ENCODE results near the gene PLA2G2C. TPM values are rescaled to one million over a fixed set of nuclear protein-coding genes. Genes with fewer than 3 reads are reported as not detected.
"Not testable (repeated sequence)": the region's sequence is repeated elsewhere in the genome, so short reads cannot be mapped to it uniquely, and the experiment has no call there.

The PLA2G2C gene
- total RNA-seq (under 1 TPM in 1 of 4 donors, not detected in 3; 0.31 TPM), polyA plus RNA-seq (0.02 TPM)
- long read RNA-seq, donor 1: 0 reads
- long read RNA-seq, donor 2: 0 reads
- long read RNA-seq, donor 3: 0 reads
- long read RNA-seq, donor 4: 0 reads

GRCh38 chr1:20185834-20186782 lies at the start of gene PLA2G2C, which contains the start of gene UBXN10:
PLA2G2C (minus strand) TSS chr1:20186518; CDS start chr1:20177363, 9,155 bp downstream.
UBXN10 (plus strand) TSS chr1:20186096; CDS start chr1:20190562, 4,466 bp downstream.
- Histone ChIP-seq H3K27ac (ENCODE audit: low read length) (peak within 1 kb of the TSS; percentile 57), H3K9me3 (ENCODE audit: control insufficient read depth, low read length) (no peaks in the 10 kb centered on the region), H3K4me3 (ENCODE audit: low read length) (peak within 1 kb of the TSS; percentile 57), H3K27me3 (ENCODE audit: control insufficient read depth, insufficient read depth) (no peaks in the 10 kb centered on the region), H3K4me1 (ENCODE audit: control insufficient read depth, insufficient read depth, low read length) (no peaks in the 10 kb centered on the region)
- ATAC-seq (peak; percentile 72 to 88), DNase-seq (peak; percentile 81 to 89 (median 88))
- 2% methylated on average over 52 of the region's 52 CpGs for WGBS
- intact Hi-C loops (cut with DNase I): no loop called here

GRCh38 chr1:20234788-20235535 lies 48.6 kb upstream of the PLA2G2C start:
- Histone ChIP-seq H3K4me1 (ENCODE audit: control insufficient read depth, insufficient read depth, low read length) (no peaks in the 10 kb centered on the region), H3K27me3 (ENCODE audit: control insufficient read depth, insufficient read depth) (no peaks in the 10 kb centered on the region), H3K27ac (ENCODE audit: low read length) (no peak overlapping the region), H3K9me3 (ENCODE audit: control insufficient read depth, low read length) (no peaks in the 10 kb centered on the region), H3K4me3 (ENCODE audit: low read length) (no peak overlapping the region)
- intact Hi-C loops (cut with DNase I): no loop called here
- ATAC-seq (no peak), DNase-seq (no peak)
- 72% methylated on average over 6 of the region's 6 CpGs for WGBS

- no peak for DNase-seq
- no peak for ATAC-seq
- Histone ChIP-seq H3K27me3 (ENCODE audit: control insufficient read depth, insufficient read depth) (no peaks in the 10 kb centered on the region), H3K4me3 (ENCODE audit: low read length) (no peak overlapping the region), H3K9me3 (ENCODE audit: control insufficient read depth, low read length) (no peaks in the 10 kb centered on the region), H3K4me1 (ENCODE audit: control insufficient read depth, insufficient read depth, low read length) (no peaks in the 10 kb centered on the region), H3K27ac (ENCODE audit: low read length) (no peak overlapping the region)
- intact Hi-C loops (cut with DNase I): no loop called here
- WGBS: 19% methylated on average over 6 of the region's 6 CpGs
Observed at GRCh38 chr1:20233866-20234265, 47.5 kb upstream of the PLA2G2C start.

- H3K4me3 ChIP-seq (ENCODE audit: low read length): no peak overlapping the region
- DNase-seq: no peak
- no peaks in the 10 kb centered on the region for H3K27me3 ChIP-seq (ENCODE audit: control insufficient read depth, insufficient read depth)
- H3K27ac ChIP-seq (ENCODE audit: low read length): no peak overlapping the region
- intact Hi-C loops (cut with DNase I): no loop called here
- no peak for ATAC-seq
- no peaks in the 10 kb centered on the region for H3K4me1 ChIP-seq (ENCODE audit: control insufficient read depth, insufficient read depth, low read length)
- no peaks in the 10 kb centered on the region for H3K9me3 ChIP-seq (ENCODE audit: control insufficient read depth, low read length)
- WGBS: 38% methylated on average over 3 of the region's 3 CpGs
Observed at GRCh38 chr1:20233394-20233793, 47.1 kb upstream of the PLA2G2C start.

GRCh38 chr1:20232564-20232963 lies 46.2 kb upstream of the PLA2G2C start:
- H3K27me3 ChIP-seq (ENCODE audit: control insufficient read depth, insufficient read depth); ATAC-seq; H3K27ac ChIP-seq (ENCODE audit: low read length); DNase-seq; H3K4me3 ChIP-seq (ENCODE audit: low read length); H3K4me1 ChIP-seq (ENCODE audit: control insufficient read depth, insufficient read depth, low read length); H3K9me3 ChIP-seq (ENCODE audit: control insufficient read depth, low read length); intact Hi-C loops (cut with DNase I): not testable (repeated sequence)
- 25% methylated on average over 7 of the region's 7 CpGs for WGBS

- H3K9me3 ChIP-seq (ENCODE audit: control insufficient read depth, low read length): no peaks in the 10 kb centered on the region
- intact Hi-C loops (cut with DNase I): loop anchor here in 1 of 4 donors (10.0 kb wide), 1 partner anchor 136 kb away; no protein-coding TSS in a partner anchor
- H3K27me3 ChIP-seq (ENCODE audit: control insufficient read depth, insufficient read depth): no peaks in the 10 kb centered on the region
- 58% methylated on average over 2 of the region's 2 CpGs for WGBS
- no peak for ATAC-seq
- no peak overlapping the region for H3K27ac ChIP-seq (ENCODE audit: low read length)
- no peak for DNase-seq
- H3K4me1 ChIP-seq (ENCODE audit: control insufficient read depth, insufficient read depth, low read length): no peaks in the 10 kb centered on the region
- no peak overlapping the region for H3K4me3 ChIP-seq (ENCODE audit: low read length)
Observed at GRCh38 chr1:20229171-20229570, 42.9 kb upstream of the PLA2G2C start.

- Histone ChIP-seq H3K9me3 (ENCODE audit: control insufficient read depth, low read length) (no peaks in the 10 kb centered on the region), H3K4me3 (ENCODE audit: low read length) (no peak overlapping the region), H3K27me3 (ENCODE audit: control insufficient read depth, insufficient read depth) (no peaks in the 10 kb centered on the region), H3K4me1 (ENCODE audit: control insufficient read depth, insufficient read depth, low read length) (no peaks in the 10 kb centered on the region), H3K27ac (ENCODE audit: low read length) (no peak overlapping the region)
- intact Hi-C loops (cut with DNase I): loop anchor here in 1 of 4 donors (10.0 kb wide), 1 partner anchor 136 kb away; no protein-coding TSS in a partner anchor
- WGBS: 76% methylated on average over 11 of the region's 11 CpGs
- ATAC-seq (peak in 1 of 2 donors; percentile 29), DNase-seq (no peak)
Observed at GRCh38 chr1:20228314-20228825, 42.1 kb upstream of the PLA2G2C start.

GRCh38 chr1:20227704-20228103 lies 41.4 kb upstream of the PLA2G2C start:
- Histone ChIP-seq H3K9me3 (ENCODE audit: control insufficient read depth, low read length) (no peaks in the 10 kb centered on the region), H3K4me3 (ENCODE audit: low read length) (no peak overlapping the region), H3K4me1 (ENCODE audit: control insufficient read depth, insufficient read depth, low read length) (no peaks in the 10 kb centered on the region), H3K27ac (ENCODE audit: low read length) (no peak overlapping the region), H3K27me3 (ENCODE audit: control insufficient read depth, insufficient read depth) (no peaks in the 10 kb centered on the region)
- intact Hi-C loops (cut with DNase I): loop anchor here in 1 of 4 donors (10.0 kb wide), 1 partner anchor 137 kb away; no protein-coding TSS in a partner anchor
- 54% methylated on average over 4 of the region's 4 CpGs for WGBS
- ATAC-seq (no peak), DNase-seq (no peak)

GRCh38 chr1:20224546-20224945 lies 38.2 kb upstream of the PLA2G2C start:
- intact Hi-C loops (cut with DNase I): loop anchor here in 2 of 4 donors (5.0 to 10.0 kb wide), 2 partner anchors 140 to 143 kb away; no protein-coding TSS in a partner anchor
- no peak for ATAC-seq
- no peaks in the 10 kb centered on the region for H3K27me3 ChIP-seq (ENCODE audit: control insufficient read depth, insufficient read depth)
- H3K4me1 ChIP-seq (ENCODE audit: control insufficient read depth, insufficient read depth, low read length): no peaks in the 10 kb centered on the region
- DNase-seq: no peak
- H3K27ac ChIP-seq (ENCODE audit: low read length): no peak overlapping the region
- WGBS: 55% methylated on average over 3 of the region's 3 CpGs
- H3K9me3 ChIP-seq (ENCODE audit: control insufficient read depth, low read length): no peaks in the 10 kb centered on the region
- H3K4me3 ChIP-seq (ENCODE audit: low read length): no peak overlapping the region

GRCh38 chr1:20223551-20224419 lies 37.5 kb upstream of the PLA2G2C start:
- Histone ChIP-seq H3K27ac (ENCODE audit: low read length) (no peak overlapping the region), H3K4me1 (ENCODE audit: control insufficient read depth, insufficient read depth, low read length) (no peaks in the 10 kb centered on the region), H3K4me3 (ENCODE audit: low read length) (no peak overlapping the region), H3K27me3 (ENCODE audit: control insufficient read depth, insufficient read depth) (no peaks in the 10 kb centered on the region), H3K9me3 (ENCODE audit: control insufficient read depth, low read length) (no peaks in the 10 kb centered on the region)
- intact Hi-C loops (cut with DNase I): loop anchor here in 2 of 4 donors (5.0 to 10.0 kb wide), 2 partner anchors 141 to 144 kb away; no protein-coding TSS in a partner anchor
- DNase-seq (no peak), ATAC-seq (no peak)
- 31% methylated on average over 18 of the region's 18 CpGs for WGBS

Measured in right cardiac atrium (tissue), 5 donors.